Left forelimb (tissue), 1 donor: ENCODE measurements around the gene CSRNP3.

Source experiments
- DNase-seq: peaks from one replicate; pipeline ENCODE4 v3.0.0-alpha.2; 2018; ENCODE audit warnings: low spot score

The CSRNP3 gene

GRCh38 chr2:165469417-165469816 lies at the start of gene CSRNP3:
Gene CSRNP3, plus strand, starts transcription at chr2:165469698. Its CDS starts 125,368 bp downstream, at chr2:165595066.
- peak; percentile 72 for DNase-seq

DNA sequence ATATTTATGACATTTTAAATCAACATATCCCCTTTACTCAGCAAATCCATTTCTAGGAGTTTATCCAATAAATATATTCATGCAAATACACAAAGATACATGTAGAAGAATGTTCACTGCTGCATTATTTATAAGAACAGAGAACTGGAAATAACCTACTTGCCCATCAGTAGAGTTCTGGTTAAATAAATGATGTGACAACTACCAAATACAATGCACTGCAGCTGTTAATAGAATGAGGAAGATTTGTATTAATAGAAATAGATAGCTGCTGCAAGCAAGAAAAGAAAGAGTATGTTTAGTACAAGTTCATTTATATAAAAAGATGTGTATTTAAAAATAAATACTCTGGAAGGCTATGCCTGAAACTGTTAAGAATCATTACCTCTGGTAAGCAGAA lies 49.3 kb upstream of the CSRNP3 start:
- no peak for DNase-seq

GRCh38 chr2:165423081-165423480 lies 46.4 kb upstream of the CSRNP3 start:
- no peak for DNase-seq

DNA sequence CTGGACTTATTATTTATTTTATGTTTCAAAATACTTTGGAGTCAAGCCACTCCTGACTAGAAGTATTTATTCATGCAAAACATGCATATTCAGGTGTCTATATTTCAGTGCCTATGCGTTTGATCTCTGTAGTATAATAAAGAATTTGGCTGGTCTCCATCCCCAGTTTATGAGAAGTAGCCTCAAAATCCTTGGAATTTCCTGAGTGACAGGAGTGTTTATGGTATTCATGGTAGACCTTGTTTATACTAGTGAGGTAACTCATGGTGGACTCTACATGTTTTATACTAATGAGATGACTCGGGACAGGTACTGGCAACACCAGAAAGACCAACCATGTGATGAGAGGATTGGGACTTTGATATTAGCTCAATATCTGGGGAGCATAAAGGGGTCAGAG lies 43.9 kb upstream of the CSRNP3 start:
- DNase-seq = no peak

DNA sequence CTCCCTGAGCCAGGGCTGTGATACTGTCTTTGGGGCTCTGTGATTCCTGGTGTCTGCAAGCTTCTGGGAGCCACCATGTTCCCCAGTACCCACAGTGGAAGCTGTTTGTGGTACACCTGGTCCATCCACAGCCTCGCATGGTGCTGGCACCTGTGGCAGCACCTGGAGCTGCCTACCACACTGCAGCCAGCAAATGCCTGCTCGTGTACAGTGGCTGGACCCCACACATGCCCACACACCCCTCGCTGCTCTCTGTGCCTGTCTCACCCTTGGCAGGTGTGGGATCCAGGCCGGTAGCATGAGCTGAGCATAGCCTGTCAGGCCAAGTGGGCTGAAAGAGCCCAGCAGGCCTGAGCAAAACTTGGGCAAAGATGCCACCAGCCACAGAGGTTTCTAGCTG lies 41.8 kb upstream of the CSRNP3 start:
- no peak for DNase-seq

DNA sequence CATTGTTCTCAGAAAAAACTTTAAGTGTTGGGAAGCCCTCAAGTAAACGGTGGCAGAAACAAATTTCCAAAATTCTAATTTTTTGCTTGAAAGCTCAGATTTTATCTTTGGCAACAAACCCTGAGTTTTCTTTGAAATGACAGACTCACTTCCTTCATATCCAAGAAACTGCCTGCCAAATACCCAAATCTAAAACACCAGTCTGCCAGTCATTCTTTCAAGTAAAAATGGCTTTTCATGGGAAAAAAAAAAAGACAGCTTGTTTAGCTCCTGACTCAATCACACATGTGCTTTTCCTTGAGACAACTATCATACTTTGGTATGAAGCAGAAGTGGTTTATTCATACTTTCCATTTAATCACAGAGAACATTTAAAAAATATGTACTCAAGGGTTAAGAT lies 40.6 kb upstream of the CSRNP3 start:
- no peak for DNase-seq

GRCh38 chr2:165431014-165431413 lies 38.5 kb upstream of the CSRNP3 start:
- DNase-seq = no peak

GRCh38 chr2:165432234-165432966 lies 37.1 kb upstream of the CSRNP3 start:
- no peak for DNase-seq

DNA sequence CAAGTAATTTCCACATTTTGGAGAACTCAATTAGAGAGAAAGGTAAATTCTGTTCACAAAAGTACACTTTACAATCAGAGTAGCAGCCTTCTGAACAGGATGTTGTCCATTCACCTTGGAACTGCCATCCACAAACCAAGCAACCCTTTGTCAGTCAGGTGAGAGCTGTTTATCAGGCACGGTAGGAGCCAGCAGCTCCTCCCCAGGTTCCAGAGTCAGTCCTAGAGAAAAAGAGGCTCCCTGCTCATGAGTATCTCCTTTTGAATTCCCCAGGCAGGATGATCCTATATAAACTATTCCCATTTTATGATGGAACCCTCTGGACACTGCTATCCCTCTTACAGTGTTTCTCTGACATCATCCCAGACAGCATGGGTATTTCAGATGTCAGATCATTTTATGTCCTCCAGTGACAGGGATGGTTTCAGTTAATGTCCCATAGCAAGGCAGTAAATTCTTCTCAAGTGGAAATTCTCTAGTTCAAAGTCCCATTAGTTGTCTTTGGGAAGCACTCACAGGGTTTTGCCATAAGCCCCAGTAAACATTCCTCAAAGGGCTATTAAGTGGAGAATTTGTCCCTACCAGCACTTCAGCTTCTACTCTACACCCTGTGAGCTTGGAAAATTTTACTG lies 34.5 kb upstream of the CSRNP3 start:
- no peak for DNase-seq

- DNase-seq = no peak
These were observed 33.9 kb upstream of the CSRNP3 start for GRCh38 chr2:165435611-165436010.

GRCh38 chr2:165436559-165436958 lies 32.9 kb upstream of the CSRNP3 start:
- no peak for DNase-seq

DNA sequence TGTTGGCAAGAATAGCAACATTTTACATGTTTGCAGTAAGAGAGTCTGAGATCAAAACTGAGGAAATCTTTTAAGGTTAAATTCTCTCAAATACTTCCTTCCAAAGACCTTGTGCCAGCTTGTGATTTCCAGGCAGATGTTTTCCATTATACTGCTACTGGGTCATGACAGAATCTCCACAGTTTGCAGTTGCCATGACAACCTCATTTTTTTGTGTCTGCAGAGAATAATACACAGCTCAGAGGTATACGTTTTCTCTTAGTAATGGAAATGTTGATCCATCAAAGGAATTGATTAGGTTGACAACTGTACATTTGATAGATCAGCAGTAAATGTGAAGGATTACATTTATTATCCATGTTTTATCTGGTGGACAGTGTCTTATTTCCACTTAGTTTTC lies 29.1 kb upstream of the CSRNP3 start:
- DNase-seq = no peak

DNA sequence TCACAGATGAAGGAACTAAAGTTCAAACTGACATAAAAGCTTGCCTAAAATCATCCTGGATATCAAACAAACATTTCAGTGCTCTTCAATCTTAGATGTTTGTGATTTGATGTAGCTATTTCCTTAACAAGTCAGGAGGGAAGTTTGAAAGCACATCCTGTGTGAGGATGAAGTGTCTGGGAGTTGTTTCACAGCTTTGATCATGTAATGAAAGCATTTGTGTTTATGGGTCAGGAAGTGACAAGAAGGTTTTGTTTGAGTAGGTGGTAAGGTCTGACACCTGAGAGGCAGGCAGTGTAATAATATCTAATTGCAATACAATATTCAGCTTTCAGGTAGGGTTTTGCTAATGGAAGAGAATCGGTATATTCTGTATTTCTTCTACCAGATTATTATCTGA lies 26.0 kb upstream of the CSRNP3 start:
- no peak for DNase-seq

DNA sequence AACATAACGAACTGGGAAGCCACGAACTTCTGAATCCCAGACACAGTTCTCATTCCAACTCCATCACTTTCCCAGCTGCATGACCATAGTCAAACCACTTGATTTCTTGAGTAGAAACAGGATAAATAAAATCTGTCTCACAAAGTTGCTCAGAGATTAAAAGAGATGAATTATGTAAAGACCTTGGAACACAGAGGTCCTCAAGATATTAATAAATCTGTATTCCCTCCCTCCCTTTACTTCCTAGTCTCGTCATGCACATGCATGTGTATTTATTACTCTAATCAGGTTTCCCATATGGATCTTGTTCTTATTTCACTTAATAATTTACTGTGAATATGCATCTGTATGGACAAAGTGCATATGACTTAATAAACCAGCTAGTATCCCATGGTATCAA lies 21.1 kb upstream of the CSRNP3 start:
- DNase-seq = no peak

DNA sequence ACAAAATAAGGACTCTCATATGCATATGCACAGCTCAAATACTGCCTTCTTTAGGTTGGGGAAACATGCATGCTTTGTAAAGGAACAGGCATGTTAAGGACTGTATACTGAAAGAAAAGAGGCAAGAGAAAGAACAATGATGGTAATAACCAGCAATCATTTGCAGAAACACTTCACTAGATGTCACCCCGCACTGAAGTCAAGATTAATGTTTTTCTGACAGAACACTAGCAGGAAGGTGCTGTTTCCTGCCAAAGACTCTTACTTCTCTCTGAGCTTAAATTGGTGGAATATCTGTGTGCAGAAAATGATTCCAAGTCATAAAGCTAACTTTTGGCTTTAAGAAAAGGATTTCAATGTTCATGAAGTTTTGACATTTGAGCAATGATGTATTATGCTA lies 19.3 kb upstream of the CSRNP3 start:
- no peak for DNase-seq

GRCh38 chr2:165452327-165452726 lies 17.2 kb upstream of the CSRNP3 start:
- DNase-seq = no peak

DNA sequence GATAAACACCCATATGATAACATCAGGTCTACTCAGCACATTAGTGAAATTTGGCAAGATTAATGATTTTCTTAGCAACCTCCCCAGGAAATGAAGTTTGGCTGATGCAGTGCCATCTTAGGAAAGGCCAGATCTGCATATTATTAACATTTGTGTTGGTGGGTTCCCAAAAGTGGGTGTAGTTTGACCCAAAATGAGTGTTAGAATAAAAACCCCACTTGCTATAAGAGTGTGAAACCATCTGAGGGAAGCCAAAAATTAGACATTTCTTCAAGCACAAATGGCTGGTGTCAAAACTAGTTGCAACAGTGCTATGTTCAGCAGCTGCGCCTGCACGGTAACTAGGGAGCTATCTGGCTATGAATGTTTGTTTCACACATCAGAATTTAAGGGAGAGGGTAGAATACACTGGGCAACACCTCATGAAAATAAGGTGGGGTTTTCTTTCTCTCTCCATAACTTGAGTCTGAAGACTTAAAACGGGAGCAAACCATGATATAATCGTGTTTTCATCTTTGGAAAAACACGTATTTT lies 15.9 kb upstream of the CSRNP3 start:
- DNase-seq = no peak

- DNase-seq = no peak
These were observed 14.6 kb upstream of the CSRNP3 start for GRCh38 chr2:165454905-165455304.

GRCh38 chr2:165456027-165456426 lies 13.5 kb upstream of the CSRNP3 start:
- no peak for DNase-seq

DNA sequence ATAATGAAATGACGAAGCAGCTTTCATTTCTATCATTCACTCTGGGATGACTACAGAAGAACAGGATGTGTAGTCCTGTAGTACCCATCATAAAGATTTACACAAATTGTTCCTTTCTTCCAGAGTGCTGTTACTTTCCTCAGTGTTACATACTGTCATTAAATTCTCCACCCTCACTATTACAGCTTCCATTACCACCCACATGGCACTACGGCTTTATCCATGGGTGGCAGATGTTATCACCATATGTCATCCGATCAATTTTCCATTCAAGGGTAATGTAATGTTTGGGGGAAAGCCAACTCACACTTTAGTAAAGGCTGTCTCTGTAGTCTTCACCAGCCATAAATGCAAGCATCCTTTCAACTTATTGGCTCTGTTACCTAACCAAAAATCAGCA lies 7.1 kb upstream of the CSRNP3 start:
- DNase-seq = no peak

- DNase-seq = no peak
These were observed 3.1 kb upstream of the CSRNP3 start for GRCh38 chr2:165466386-165466785.

DNA sequence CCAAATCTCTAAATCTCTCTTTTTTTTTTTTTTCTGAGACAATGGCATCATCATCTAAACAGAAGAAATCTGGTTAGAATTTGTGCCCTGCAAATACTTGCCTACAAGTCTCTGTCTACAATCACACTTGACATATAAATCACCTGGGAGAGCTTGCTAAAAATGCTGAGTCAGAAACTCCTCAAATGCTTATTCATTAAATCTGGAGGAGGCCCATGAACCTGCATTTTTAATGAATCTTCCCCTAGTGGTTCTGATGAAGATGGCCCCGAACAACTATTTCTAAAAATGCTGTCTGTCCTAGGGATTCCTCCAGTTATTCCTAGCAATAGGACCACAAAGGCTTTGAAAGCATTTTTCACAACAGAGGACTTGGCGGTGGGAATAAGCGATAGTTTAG lies 1.6 kb upstream of the CSRNP3 start:
- no peak for DNase-seq

- DNase-seq = no peak
These were observed 863 bp downstream of the CSRNP3 start for GRCh38 chr2:165470361-165470760.
